ENCODE measurements around the gene PRXL2B.

GRCh38 chr1:2575801-2576663, 10.5 kb upstream of the PRXL2B start:
- TF ChIP-seq CTCF (conservative IDR thresholded peaks at IDR 0.05 in 1 of 2, IDR thresholded peaks at IDR 0.05 in 1 of 2; ENCODE audit: extremely low read depth in 1 of 2, insufficient read depth in 1 of 2, low read depth in 1 of 2, low read length in 2 of 2) (no peak), EZH2 (IDR thresholded peaks at IDR 0.05; ENCODE audit: borderline replicate concordance, low read length) (no peak)

Data from mammary epithelial cell (primary cell).